ENCODE measurements around the gene FLAD1. TPM values are rescaled to one million over a fixed set of nuclear protein-coding genes. Genes with fewer than 3 reads are reported as not detected.

Gene FLAD1
- total and polyA plus RNA-seq, 2 of the 4 experiments (the other 2 are of a cell fraction): 26.3 to 37.3 TPM

DNA sequence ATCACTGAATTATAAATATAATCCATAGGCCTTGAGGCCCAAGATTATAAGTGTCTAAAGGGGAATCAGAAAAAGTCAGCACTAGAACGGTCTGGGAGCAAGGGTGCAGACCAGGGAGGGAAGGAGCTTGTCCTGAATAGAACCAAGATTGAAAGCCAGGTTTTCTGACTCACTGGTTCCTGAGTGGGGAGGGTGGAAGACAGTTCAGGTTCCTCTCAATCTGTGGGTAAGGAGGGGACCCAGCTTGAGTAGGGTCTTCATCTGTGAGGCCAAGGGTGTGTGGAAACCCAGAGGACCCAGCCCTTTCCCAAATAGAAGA is 11.1 kb downstream of the FLAD1 start:
- 80% methylated on average over 1 of the region's 1 CpG; no CpG with 5 or more reads in 1 of the 2 experiments for WGBS, 2 experiments (ENCODE audit: extremely low coverage in 2 of 2, insufficient read length in 1 of 2)
- H3K9me1 ChIP-seq (ENCODE audit: insufficient read depth, low read length): peaks cover 7% of the 10 kb centered on the region
- no TSS peak for BruUV-seq (replicated peaks)
- H3K4ac ChIP-seq (ENCODE audit: low read depth, low read length): no peak overlapping the region
- no peaks in the 10 kb centered on the region for H3K9me3 ChIP-seq (ENCODE audit: control insufficient read depth, insufficient read depth, low read length)
- no peak overlapping the region for H2AFZ ChIP-seq (replicated peaks; ENCODE audit: low read length, poor library complexity)
- no peak for TF ChIP-seq MAZ (IDR thresholded peaks at IDR 0.05; ENCODE audit: borderline replicate concordance, low read depth, low read length)
- no peak for TF ChIP-seq FOS (IDR thresholded peaks at IDR 0.05; ENCODE audit: low read depth, low read length)
- no peak for TF ChIP-seq RFX5 (IDR thresholded peaks at IDR 0.05; ENCODE audit: low read depth, low read length)
- no peak for TF ChIP-seq MXI1 (IDR thresholded peaks at IDR 0.05; ENCODE audit: borderline replicate concordance, low read depth, low read length)
- TF ChIP-seq, protein P1, sequence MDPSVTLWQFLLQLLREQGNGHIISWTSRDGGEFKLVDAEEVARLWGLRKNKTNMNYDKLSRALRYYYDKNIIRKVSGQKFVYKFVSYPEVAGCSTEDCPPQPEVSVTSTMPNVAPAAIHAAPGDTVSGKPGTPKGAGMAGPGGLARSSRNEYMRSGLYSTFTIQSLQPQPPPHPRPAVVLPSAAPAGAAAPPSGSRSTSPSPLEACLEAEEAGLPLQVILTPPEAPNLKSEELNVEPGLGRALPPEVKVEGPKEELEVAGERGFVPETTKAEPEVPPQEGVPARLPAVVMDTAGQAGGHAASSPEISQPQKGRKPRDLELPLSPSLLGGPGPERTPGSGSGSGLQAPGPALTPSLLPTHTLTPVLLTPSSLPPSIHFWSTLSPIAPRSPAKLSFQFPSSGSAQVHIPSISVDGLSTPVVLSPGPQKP (IDR thresholded peaks at IDR 0.05; ENCODE audit: borderline replicate concordance, low read depth, low read length): no peak
- no peak for TF ChIP-seq CEBPB (IDR thresholded peaks at IDR 0.05; ENCODE audit: low read depth, low read length)
- no peak for TF ChIP-seq MAFK (IDR thresholded peaks at IDR 0.05; ENCODE audit: low read depth, low read length)
- TF ChIP-seq CHD1 (IDR thresholded peaks at IDR 0.05; ENCODE audit: low read depth, low read length): no peak
- no peak for TF ChIP-seq SMC3 (IDR thresholded peaks at IDR 0.05; ENCODE audit: low read depth, low read length)
- TF ChIP-seq, protein P2, sequence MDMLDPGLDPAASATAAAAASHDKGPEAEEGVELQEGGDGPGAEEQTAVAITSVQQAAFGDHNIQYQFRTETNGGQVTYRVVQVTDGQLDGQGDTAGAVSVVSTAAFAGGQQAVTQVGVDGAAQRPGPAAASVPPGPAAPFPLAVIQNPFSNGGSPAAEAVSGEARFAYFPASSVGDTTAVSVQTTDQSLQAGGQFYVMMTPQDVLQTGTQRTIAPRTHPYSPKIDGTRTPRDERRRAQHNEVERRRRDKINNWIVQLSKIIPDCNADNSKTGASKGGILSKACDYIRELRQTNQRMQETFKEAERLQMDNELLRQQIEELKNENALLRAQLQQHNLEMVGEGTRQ (IDR thresholded peaks at IDR 0.05; ENCODE audit: low read depth, low read length): no peak
- TF ChIP-seq NFE2L2 (IDR thresholded peaks at IDR 0.05; ENCODE audit: low read depth, low read length): no peak
- TF ChIP-seq POLR2A (IDR thresholded peaks at IDR 0.05; ENCODE audit: low read depth, low read length): no peak
- no peak overlapping the region for H2AK9ac ChIP-seq (replicated peaks; ENCODE audit: low read depth, low read length, poor library complexity)
- H2BK20ac ChIP-seq (ENCODE audit: low read depth, low read length): 0 out of 2 replicates have a peak overlapping the region, but pooled peaks have one; percentile 8
- no peak overlapping the region for H3K14ac ChIP-seq (replicated peaks; ENCODE audit: low read depth, low read length)
- H2AK5ac ChIP-seq (ENCODE audit: low read depth, low read length): no peak overlapping the region
- ChIA-PET POLR2A (ENCODE audit: unreplicated experiment) (no interaction called here), CTCF (interaction anchor here (0.6 to 1.3 kb wide), 3 partner anchors 21 to 633 kb away, joined by 3 to 4 read pairs (median 4); no protein-coding TSS in a partner anchor)
- no peak overlapping the region for H3K4me3 ChIP-seq (ENCODE audit: insufficient read depth, low read depth, low read length)
- H2BK15ac ChIP-seq (ENCODE audit: low read depth, low read length): no peak overlapping the region
- H3K18ac ChIP-seq (ENCODE audit: low read depth, low read length): no peak overlapping the region
- dilution Hi-C loops (cut with HindIII; ENCODE audit: low sequenced_read_pairs, unreplicated experiment): no loop called here
- H3K4me2 ChIP-seq (ENCODE audit: low read depth, low read length): no peak overlapping the region
- H4K8ac ChIP-seq (ENCODE audit: low read depth in 2 of 2, low read length in 2 of 2): no peak overlapping the region
- H3K27ac ChIP-seq (ENCODE audit: insufficient read depth, low read length): no peak overlapping the region
- no peak overlapping the region for H3K56ac ChIP-seq (ENCODE audit: extremely low read depth, insufficient read depth, low read length)
- no peak overlapping the region for H2BK5ac ChIP-seq (ENCODE audit: low read depth, low read length, poor library complexity, severe bottlenecking)
- no peak overlapping the region; the same call in 1 of the 2 replicates for H4K5ac ChIP-seq (ENCODE audit: low read depth, low read length)
- in situ Hi-C loops (cut with MboI; ENCODE audit: low sequenced_read_pairs): no loop called here
- no peak overlapping the region for H3K23ac ChIP-seq (ENCODE audit: low read depth, low read length)
- no peak for ATAC-seq (ENCODE audit: low read depth)
- H3K4me1 ChIP-seq (ENCODE audit: control insufficient read depth, insufficient read depth, low read length): peaks cover 6% of the 10 kb centered on the region
- DNase-seq: no peak
- H4K91ac ChIP-seq (ENCODE audit: insufficient read depth, low read depth, low read length): no peak overlapping the region
- H4K20me1 ChIP-seq (ENCODE audit: insufficient read depth, low read length): 0 out of 2 replicates have a peak, but pooled peaks cover 3% of the 10 kb centered on the region
- H3K9ac ChIP-seq (ENCODE audit: low read depth, low read length): no peak overlapping the region
- peaks cover 8 to 18% of the 10 kb centered on the region in 2 experiments for H3K79me1 ChIP-seq (ENCODE audit: low read depth in 1 of 2, low read length in 2 of 2)
- intact Hi-C loops (cut with micrococcal nuclease): no loop called here
- no peaks in the 10 kb centered on the region for H3K27me3 ChIP-seq (ENCODE audit: control insufficient read depth, insufficient read depth, low read length)
- no peak overlapping the region for H2BK120ac ChIP-seq (ENCODE audit: low read depth, low read length)
- H3K36me3 ChIP-seq (ENCODE audit: control insufficient read depth, insufficient read depth, low read length): peaks cover 12% of the 10 kb centered on the region
